OCI-M1 (cell line): Measurements from ENCODE around the gene PNPLA6.

Experiments used
- DNase-seq: peaks from one replicate; lab custom pipeline; 2025; lab: John Stamatoyannopoulos, UW

Gene PNPLA6

DNA sequence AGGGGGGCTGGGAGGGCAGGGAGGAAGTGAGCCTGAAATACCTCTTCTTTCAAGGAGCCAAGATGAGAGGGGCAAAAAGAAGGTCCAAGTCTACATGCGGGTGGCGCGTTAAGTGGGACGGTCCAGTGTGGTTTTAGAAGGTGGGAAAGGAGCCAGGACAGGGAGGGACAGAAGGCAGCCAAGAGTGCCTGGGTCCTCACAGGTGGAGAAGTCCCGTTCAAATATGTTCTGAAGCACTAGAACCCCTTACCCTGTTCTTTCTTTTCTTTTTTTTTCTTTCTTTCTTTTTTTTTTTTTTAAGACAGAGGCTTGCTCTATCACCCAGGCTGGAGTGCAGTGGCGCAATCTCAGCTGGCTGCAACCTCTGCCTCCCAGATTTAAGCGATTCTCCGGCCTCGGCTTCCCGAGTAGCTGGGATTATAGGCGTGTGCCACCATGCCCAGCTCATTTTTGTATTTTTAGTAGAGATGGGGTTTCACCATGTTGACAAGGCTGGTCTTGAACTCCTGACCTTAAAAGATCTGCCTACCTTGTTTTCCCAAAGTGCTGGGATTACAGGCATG, 67.5 kb downstream of the PNPLA6 start:
- DNase-seq = no peak

DNA sequence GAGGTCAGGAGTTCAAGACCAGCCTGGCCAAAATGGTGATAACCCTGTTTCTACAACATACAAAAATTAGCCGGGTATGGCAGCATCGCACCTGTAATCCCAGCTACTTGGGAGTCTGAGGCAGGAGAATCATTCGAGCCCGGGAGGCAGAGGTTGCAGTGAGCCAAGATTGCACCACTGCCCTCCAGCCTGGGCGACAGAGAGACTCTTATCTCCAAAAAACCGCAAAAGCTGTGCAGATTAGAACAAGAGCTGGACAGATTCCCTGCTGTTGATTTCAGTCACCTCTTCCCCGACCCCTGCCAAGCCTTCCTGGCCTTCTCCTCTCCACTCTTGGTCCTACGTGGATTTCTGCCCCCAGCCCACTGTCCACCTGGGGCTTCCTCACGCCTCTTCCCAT, 68.4 kb downstream of the PNPLA6 start:
- peak; percentile 38 for DNase-seq

DNA sequence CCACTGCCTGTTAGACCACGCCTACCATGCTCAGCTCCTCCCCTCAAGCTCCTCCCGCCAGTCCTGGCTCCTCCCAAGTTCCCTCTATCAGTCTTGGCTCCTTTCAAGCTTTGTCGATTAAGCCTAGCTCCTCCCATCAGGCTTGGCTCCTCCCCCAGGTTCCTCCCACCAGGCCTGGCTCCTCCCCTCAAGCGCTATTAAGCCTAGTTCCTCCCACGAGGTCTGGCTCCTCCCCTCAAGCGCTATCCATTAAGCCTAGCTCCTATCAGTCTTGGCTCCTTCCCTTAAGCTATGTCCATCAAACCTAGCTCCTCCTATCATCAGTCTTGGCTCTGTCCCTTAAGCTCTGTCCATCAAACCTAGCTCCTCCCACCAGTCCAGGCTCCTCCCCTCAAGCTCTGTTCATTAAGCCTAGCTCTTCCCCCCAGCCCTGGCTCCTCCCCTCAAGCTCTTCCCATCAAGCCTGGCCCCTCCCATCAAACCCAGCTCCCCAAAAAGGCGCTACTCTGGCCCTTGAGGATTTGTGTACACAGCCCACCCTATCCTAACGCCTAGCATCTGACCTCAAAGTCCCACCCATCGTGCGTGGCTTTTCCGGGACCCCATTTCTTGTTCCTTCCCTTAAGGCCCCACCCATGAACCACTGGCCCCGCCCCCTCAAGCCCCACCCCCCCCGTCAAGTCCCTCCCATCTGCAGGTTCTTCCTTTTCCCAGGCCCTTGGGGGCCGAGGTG, 70.1 kb downstream of the PNPLA6 start:
- peak; percentile 85 for DNase-seq

DNA sequence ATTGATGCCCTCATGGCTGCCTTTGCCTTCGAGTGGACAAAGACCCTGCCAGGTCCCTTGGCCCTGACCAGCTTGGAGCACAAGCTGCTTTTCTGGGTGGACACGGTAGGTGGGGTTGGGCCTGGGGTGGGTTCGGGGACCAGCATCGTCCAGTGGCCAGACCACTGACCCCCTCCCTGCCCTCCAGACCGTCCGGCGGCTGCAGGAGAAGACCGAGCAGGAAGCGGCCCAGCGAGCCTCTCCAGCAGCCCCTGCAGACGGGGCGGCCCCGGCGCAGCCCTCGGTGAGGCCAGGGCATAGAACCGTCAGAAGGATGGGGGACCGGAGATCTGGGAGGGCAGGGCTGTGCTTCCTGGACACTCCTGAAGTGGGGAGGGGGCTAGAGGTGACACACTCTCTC, 70.8 kb downstream of the PNPLA6 start:
- no peak for DNase-seq

DNA sequence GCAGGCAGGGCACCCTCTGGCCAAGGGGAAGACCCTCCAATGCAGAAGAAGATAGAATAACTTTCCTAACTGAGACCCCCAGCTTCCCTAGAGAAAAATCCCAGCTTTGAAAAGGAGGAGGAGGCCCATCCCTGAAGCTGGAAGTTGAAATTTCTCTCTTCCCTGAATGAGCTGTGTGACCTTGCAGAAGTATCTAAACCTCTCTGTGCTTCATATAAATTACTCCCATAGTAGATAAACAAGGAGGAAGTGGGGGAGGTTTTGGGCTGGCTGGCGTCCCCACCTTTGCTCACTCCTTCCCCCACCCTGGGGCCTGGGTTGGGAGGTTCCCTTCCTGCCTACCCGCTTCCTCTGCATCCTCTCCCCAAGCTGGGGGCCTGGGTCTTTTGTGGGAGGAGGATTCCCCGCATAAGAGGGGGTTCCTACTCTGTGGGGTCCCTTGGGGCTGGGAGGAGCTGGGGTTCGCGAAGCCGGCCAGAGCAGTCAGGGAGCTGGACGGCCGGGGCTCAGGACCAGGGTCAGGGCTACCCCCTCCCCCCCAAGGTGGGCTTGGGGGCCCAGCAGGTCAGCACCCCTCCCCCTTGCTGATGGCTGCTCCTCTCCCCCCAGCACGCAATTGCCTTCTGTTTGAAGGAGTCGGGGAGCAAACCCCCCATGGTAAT, 71.8 kb downstream of the PNPLA6 start:
- DNase-seq = no peak

DNA sequence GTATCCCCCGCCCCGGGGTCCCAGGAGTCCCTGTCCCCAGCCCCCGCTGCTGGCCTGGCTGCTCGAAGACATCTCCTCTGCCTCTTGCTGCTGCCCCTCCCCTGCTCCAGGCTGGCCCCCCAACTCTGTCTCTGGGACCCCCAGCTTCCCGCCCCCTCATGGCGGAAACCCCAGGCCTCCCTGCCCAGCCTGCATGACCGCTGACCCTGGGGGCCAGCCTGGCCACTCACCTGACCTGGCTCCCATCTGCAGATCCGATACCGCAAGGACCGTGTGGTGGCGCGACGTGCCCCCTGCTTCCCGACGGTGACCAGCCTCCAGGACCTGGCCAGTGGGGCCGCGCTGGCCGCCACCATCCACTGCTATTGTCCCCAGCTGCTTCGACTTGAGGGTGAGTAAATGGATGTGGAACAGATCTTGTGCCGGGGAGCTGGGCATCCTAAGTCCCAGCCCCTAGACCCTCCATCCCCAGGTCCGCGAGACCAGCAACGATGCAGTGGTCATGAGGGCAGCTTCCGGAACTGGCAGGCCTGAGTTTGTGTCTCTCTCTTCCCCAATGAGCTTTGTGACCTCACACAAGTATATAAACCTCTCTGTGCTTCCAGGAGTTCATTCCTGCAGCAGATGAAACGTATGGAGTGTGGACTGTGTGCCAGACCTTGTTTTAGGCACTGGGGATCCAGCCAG, 72.5 kb downstream of the PNPLA6 start:
- DNase-seq = no peak

DNA sequence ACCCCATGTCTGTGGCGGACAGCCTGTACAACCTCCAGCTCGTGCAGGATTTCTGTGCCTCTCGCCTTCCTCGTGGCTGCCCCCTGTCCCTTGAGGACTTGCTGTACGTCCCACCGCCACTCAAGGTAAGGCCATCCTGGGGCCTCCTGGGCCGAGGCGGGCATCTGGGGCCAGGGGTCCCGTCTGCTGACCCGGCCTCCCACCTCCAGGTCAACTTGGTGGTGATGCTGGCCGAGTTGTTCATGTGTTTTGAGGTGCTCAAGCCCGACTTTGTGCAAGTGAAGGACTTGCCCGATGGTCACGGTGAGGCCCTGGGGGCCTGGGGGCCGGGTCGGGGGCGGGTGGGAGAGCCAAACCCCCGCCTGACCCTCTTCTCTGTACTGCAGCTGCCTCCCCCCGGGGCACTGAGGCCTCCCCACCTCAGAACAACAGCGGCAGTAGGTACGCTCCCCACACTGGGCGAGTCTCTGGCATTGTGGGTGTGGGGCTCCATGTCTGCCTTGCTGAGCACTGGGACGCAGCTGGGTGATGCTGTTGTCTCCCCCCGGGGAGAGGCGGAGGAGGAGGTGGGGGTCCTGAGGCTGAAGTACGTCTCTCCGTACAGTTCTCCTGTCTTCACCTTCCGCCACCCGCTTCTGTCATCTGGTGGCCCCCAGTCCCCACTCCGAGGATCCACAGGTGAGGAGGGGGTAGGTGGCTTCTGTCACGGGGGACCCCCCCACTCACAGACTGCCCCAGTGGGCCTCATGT, 75.1 kb downstream of the PNPLA6 start:
- DNase-seq = no peak
